GM18502 (cell line): ENCODE data around the gene PSMC1.

Source experiments
- ATAC-seq: cut with Tn5 transposase; IDR thresholded peaks from one replicate; pipeline ENCODE4 v1.9.1; 2021; ENCODE audit warnings: mild to moderate bottlenecking; ENCODE audit not compliant: unreplicated experiment, poor library complexity

The PSMC1 gene

GRCh38 chr14:90300611-90301047 is 44.3 kb downstream of the PSMC1 start:
- no peak for ATAC-seq

DNA sequence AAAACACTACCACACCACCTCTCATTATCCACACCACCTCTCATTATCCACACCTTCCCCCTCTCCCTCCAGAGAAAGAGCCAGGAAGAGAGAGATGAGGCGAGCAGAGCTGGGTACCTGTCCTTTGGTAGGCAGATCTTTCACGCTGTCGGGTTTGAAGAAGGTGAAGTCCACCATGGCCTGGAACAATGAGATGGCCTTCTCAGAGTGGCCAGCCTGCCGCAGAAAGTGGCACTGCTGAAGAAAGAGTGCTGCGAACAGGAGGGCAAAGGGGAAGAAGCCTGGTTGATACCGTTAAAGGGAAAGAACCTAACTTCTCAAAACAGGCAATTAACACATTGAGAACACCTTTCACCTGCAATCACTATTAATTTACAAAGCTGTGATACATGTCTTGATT is 44.8 kb downstream of the PSMC1 start:
- no peak for ATAC-seq

DNA sequence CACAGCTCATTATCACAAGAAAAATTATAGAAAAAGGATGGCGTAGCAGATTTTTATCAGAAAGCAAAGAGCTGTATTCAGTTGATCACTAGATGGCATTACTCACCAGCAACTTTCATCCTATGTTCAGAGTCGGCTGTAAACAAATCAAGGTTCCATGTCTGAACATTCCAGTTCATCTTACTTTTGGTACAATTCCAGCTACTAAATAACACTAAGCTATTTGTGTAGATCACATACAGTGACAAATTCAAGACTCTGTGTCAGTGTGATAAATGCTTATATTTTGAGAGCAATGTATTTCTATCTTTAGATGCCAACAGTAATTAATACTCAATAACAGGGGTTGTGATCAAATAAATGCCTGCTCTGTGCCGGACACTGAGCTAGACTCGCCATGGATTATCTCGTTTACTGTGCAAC is 45.3 kb downstream of the PSMC1 start:
- ATAC-seq, result no peak

- no peak for ATAC-seq
Measured at GRCh38 chr14:90302529-90303303, 46.4 kb downstream of the PSMC1 start.

- no peak for ATAC-seq
Measured at GRCh38 chr14:90303473-90303872, 47.1 kb downstream of the PSMC1 start.

- no peak for ATAC-seq
Measured at GRCh38 chr14:90304502-90304901, 48.1 kb downstream of the PSMC1 start.

- no peak for ATAC-seq
Measured at GRCh38 chr14:90305176-90305601, 48.8 kb downstream of the PSMC1 start.

GRCh38 chr14:90308561-90308960 is 52.2 kb downstream of the PSMC1 start:
- ATAC-seq, result no peak

GRCh38 chr14:90317286-90317685 is 60.9 kb downstream of the PSMC1 start:
- ATAC-seq, result no peak

GRCh38 chr14:90318016-90318415 is 61.7 kb downstream of the PSMC1 start:
- no peak for ATAC-seq

DNA sequence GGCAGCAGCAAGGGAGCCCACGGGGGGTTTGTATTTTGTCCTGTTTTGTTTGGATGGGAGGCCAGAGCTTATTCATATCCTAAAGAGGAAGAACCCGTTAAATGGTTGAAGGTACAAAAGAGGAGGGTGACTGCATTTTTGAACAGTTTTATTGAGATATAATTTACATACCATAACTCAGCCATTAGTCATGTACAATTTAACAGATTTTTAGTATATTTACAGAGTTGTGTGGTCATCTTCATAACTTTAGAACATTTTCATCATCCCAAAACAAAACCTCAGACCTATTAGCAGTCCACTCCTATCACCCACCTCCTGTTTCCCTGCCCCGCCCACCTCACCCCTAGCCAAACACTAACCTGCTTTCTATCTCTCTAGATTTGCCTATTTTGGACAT is 62.8 kb downstream of the PSMC1 start:
- ATAC-seq, result no peak

DNA sequence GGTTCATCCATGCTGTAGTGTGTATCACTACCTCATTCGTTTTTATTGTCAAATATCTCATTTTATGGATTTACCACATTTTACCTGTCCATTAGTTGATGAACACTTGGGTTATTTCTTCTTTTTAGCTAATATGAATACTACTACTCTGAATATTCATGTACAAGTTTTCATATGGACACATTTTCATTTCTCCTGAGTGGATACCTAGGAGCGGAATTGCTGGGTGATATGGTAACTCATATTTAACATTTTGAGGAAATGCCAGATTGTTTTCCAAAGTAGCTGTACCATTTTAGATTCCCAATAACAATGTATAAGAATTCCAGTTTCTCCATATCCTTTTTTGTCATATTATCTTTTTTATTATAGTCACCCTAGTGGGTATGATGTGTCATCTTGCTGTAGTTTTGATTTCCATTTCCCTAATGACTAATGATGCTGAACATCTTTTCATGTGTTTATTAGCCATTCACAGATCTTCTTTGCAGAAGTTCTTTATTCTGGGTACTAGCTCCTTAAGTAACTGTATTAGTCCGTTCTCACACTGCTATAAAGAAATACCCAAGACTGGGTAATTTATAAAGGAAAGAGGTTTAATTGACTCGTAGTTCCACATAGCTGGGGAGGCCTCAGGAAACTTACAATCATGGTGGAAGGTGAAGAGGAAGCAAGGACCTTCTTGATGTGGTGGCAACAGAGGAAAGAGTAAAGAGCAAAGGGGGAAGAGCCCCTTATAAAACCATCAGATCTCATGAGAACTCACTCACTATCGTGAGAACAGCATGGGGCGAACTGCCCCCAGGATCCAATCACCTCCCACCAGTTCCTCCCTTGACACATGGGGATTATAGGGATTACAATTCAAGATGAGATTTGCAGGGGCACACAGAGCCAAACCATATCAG is 63.5 kb downstream of the PSMC1 start:
- ATAC-seq, result no peak

DNA sequence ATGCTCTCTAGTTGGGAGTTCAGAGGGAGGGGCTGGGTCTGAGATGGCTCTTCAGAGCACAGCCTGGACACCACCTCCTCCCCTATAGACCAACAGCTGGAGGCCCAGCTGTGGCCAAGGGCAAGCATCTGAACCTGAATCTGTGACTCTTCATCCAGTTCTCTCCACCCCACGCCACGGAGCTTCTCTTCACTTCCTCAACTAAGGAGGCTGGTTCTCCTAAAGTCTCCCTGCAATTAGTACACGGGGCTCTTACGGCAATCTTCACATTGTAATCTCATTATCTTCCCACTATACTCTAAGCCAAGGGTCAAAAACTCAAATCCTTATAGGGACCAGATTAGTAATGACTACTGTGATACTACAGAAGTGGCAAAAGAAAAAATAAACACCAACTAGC is 65.5 kb downstream of the PSMC1 start:
- no peak for ATAC-seq
